Mesodermal cell (in vitro differentiated cells): Measurements from ENCODE around the gene DTD1.

Experiments
- H3K27ac ChIP-seq: 2 replicates; pipeline ENCODE4 v1.7.0; 2013; ENCODE audit warnings: mild to moderate bottlenecking, low read depth, low read length, moderate library complexity; ENCODE audit not compliant: severe bottlenecking
- H3K36me3 ChIP-seq: 2 replicates; pipeline ENCODE4 v1.7.1; 2013; ENCODE audit warnings: mild to moderate bottlenecking, low read length, moderate library complexity; ENCODE audit not compliant: control insufficient read depth, insufficient read depth
- H3K4me1 ChIP-seq: one replicate; pipeline ENCODE4 v1.7.1; 2013; ENCODE audit warnings: mild to moderate bottlenecking, low read length; ENCODE audit not compliant: insufficient read depth, control insufficient read depth, poor library complexity, severe bottlenecking
- H3K4me3 ChIP-seq: 2 replicates; pipeline ENCODE4 v1.7.0; 2013; ENCODE audit warnings: low read length, control low read depth, mild to moderate bottlenecking; ENCODE audit not compliant: insufficient read depth, poor library complexity, severe bottlenecking; ENCODE audit errors: extremely low read depth
- H3K9me3 ChIP-seq: 2 replicates; pipeline ENCODE4 v1.7.1; 2013; ENCODE audit warnings: mild to moderate bottlenecking, low read length, moderate library complexity; ENCODE audit not compliant: control insufficient read depth
- WGBS, 2 experiments: methylation state at CpG; one replicate each; pipeline ENCODE4 v1.1.5; 2013; ENCODE audit warnings: missing lambda C conversion rate in 2 of 2; ENCODE audit not compliant: insufficient coverage in 2 of 2; 5-methylcytosine and 5-hydroxymethylcytosine counted together

The DTD1 gene

DNA sequence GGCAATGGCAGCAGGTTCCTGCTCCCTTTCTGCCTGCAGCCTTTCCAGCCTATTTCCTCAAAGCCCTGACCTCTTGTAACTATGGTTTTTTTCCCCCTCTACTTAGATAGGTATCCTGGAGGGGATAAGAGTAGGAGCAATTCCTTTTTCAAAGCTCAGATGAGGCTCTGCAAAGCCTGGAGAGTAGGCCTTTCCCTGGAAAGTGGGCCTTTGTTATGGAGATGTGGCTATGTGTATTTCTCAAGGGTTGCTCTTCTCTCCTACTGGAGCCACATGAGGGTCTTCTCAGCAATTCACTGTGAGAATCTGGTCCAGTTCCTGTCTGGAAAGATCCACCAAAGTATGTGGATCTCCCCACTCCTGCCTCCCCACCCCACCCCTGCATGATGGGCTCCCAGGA lies 96.0 kb downstream of the DTD1 start:
- Histone ChIP-seq H3K36me3 (no peaks in the 10 kb centered on the region), H3K4me3 (no peak overlapping the region), H3K9me3 (no peaks in the 10 kb centered on the region), H3K27ac (no peak overlapping the region), H3K4me1 (no peaks in the 10 kb centered on the region)

- Histone ChIP-seq H3K9me3 (no peaks in the 10 kb centered on the region), H3K27ac (no peak overlapping the region), H3K36me3 (no peaks in the 10 kb centered on the region), H3K4me3 (no peak overlapping the region), H3K4me1 (no peaks in the 10 kb centered on the region)
- 83% methylated on average over 2 of the region's 2 CpGs for WGBS, 2 experiments
These were observed 96.9 kb downstream of the DTD1 start for GRCh38 chr20:18684775-18685174.

DNA sequence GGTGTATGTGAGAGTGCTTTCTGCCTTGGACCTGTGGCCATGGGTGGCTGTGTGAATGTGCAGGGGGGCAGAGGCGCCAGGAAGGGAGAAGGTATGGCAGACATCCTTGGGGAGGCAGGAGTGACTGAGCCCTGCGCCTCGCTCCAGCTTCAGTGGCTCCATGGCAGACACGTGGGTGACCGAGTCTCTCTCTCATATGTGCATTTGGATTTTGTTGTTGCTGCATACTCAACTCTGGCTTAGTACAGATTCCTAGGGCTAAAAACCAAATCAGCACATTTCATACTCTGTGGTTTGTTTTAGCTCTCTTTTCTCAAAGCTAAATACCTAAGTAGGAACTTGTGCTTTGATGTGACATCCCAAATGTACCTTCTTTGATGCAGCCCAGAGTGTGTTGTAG lies 97.6 kb downstream of the DTD1 start:
- WGBS, 2 experiments, result 88 to 91% methylated on average over 5 of the region's 5 CpGs
- H3K4me1 ChIP-seq, result no peaks in the 10 kb centered on the region
- no peaks in the 10 kb centered on the region for H3K36me3 ChIP-seq
- no peak overlapping the region for H3K4me3 ChIP-seq
- H3K27ac ChIP-seq, result no peak overlapping the region
- no peaks in the 10 kb centered on the region for H3K9me3 ChIP-seq

- Histone ChIP-seq H3K4me3 (no peak overlapping the region), H3K27ac (no peak overlapping the region), H3K36me3 (no peaks in the 10 kb centered on the region), H3K4me1 (no peaks in the 10 kb centered on the region), H3K9me3 (no peaks in the 10 kb centered on the region)
- WGBS, 2 experiments, result no CpG with 5 or more reads among the region's 1 CpG
These were observed 98.8 kb downstream of the DTD1 start for GRCh38 chr20:18686696-18687095.

GRCh38 chr20:18688676-18689075 lies 100.8 kb downstream of the DTD1 start:
- no peak overlapping the region for H3K27ac ChIP-seq
- H3K4me3 ChIP-seq, result no peak overlapping the region
- H3K9me3 ChIP-seq, result no peaks in the 10 kb centered on the region
- H3K4me1 ChIP-seq, result no peaks in the 10 kb centered on the region
- WGBS, 2 experiments, result 59 to 63% methylated on average over 3 of the region's 3 CpGs
- H3K36me3 ChIP-seq, result no peaks in the 10 kb centered on the region

DNA sequence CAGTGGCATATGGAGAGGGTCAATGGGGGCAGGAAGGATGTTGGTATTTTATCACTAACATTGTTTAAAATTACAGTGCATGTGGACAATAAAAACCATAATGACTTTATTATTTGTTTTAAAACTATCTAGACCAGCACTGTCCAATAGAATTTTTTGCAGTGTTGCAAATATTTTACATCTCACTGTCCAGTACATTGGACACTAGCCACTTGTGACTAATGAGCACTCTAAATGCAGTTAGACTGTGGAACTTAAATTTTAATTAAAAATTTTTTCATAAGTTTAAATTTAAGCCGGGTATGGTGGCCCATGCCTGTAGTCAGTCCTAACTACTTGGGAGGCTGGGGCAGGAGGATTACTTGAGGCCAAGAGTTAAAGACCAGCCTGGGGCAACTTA lies 101.7 kb downstream of the DTD1 start:
- H3K9me3 ChIP-seq, result no peaks in the 10 kb centered on the region
- no CpG with 5 or more reads among the region's 1 CpG for WGBS, 2 experiments
- H3K27ac ChIP-seq, result no peak overlapping the region
- no peak overlapping the region for H3K4me3 ChIP-seq
- H3K4me1 ChIP-seq, result no peaks in the 10 kb centered on the region
- no peaks in the 10 kb centered on the region for H3K36me3 ChIP-seq

- no CpG with 5 or more reads among the region's 1 CpG for WGBS, 2 experiments
- H3K27ac ChIP-seq, result no peak overlapping the region
These were observed 104.6 kb downstream of the DTD1 start for GRCh38 chr20:18692447-18692846.

GRCh38 chr20:18694071-18694470 lies 106.2 kb downstream of the DTD1 start:
- 88 to 89% methylated on average over 3 to 4 of the region's 6 CpGs for WGBS, 2 experiments
- Histone ChIP-seq H3K9me3 (no peaks in the 10 kb centered on the region), H3K4me1 (no peaks in the 10 kb centered on the region), H3K27ac (no peak overlapping the region), H3K36me3 (no peaks in the 10 kb centered on the region), H3K4me3 (no peak overlapping the region)

More at GRCh38 chr20:18692447-18692846, 104.6 kb downstream of the DTD1 start:
- H3K4me3 ChIP-seq, result no peak overlapping the region
- H3K36me3 ChIP-seq, result no peaks in the 10 kb centered on the region
- no peaks in the 10 kb centered on the region for H3K9me3 ChIP-seq
- H3K4me1 ChIP-seq, result no peaks in the 10 kb centered on the region

DNA sequence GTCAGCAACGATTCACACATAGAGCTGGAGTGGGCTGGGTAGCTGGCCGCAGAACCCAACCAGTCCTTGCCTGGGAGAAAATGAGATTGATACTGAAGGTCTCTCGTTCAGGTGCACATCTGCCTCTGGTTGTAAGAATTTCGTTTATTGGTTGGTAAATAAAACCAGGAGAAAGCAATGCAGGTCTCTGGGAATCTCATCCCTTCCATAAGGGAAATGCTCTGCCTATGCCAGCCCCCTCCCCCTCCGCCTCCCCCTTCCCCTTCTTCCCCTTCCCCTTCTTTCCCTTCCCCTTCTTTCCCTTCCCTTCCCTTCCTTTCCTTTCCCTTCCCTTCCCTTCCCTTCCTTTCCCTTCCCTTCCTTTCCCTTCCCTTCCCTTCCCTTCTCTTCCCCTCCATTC lies 107.3 kb downstream of the DTD1 start:
- no peak overlapping the region for H3K4me3 ChIP-seq
- WGBS, 2 experiments, result 100% methylated on average over 2 of the region's 5 CpGs; no CpG with 5 or more reads in 1 of the 2 experiments
- no peaks in the 10 kb centered on the region for H3K9me3 ChIP-seq
- no peaks in the 10 kb centered on the region for H3K36me3 ChIP-seq
- no peak overlapping the region for H3K27ac ChIP-seq
- no peaks in the 10 kb centered on the region for H3K4me1 ChIP-seq

GRCh38 chr20:18698735-18699380 lies 111.0 kb downstream of the DTD1 start:
- Histone ChIP-seq H3K27ac (no peak overlapping the region), H3K36me3 (no peaks in the 10 kb centered on the region), H3K4me3 (no peak overlapping the region), H3K4me1 (no peaks in the 10 kb centered on the region), H3K9me3 (no peaks in the 10 kb centered on the region)
- 88 to 92% methylated on average over 3 of the region's 4 CpGs for WGBS, 2 experiments

DNA sequence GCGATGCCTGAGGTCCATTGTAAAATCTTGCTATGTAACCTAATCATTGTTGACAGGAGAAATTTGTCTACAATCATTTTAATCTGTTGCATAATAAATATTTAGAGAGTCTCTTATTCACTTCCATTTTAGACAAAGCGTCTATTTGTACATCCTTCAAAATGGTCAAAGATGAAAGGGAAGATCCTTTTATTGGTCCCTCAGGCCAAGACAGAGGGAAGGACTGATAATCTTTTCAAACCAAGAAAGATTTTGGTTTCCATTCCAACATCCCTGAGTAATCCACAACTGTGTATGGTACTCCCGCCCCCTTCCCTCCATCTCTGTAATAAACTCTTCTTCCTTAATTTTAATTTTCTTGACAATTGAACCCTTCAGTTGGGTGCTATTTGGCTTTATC lies 114.1 kb downstream of the DTD1 start:
- Histone ChIP-seq H3K4me3 (no peak overlapping the region), H3K27ac (no peak overlapping the region), H3K36me3 (no peaks in the 10 kb centered on the region), H3K4me1 (peaks cover 12% of the 10 kb centered on the region), H3K9me3 (no peaks in the 10 kb centered on the region)
- WGBS, 2 experiments, result 0% methylated on average over 1 of the region's 3 CpGs
